ENCODE measurements around the gene AVEN. TPM values are rescaled to one million over a fixed set of nuclear protein-coding genes. Genes with fewer than 3 reads are reported as not detected.

Gene AVEN
- total RNA-seq, 2 donors from 2014 or later: 17.0 to 27.4 TPM

- Mint-ChIP-seq H3K27ac (no peak overlapping the region), H3K27me3 (no peaks in the 10 kb centered on the region), H3K4me3 (no peak overlapping the region), H3K36me3 (no peaks in the 10 kb centered on the region), H3K9me3 (no peaks in the 10 kb centered on the region), H3K4me1 (ENCODE audit: low read depth in 2 of 2) (peaks cover 0 to 4% of the 10 kb centered on the region in 2 donors)
- ATAC-seq (no peak), DNase-seq (ENCODE audit: low spot score) (no peak)
These were observed 79.0 kb downstream of the AVEN start for GRCh38 chr15:33959844-33960548.

- no peaks in the 10 kb centered on the region for H3K27me3 Mint-ChIP-seq
- ATAC-seq (no peak), DNase-seq (ENCODE audit: low spot score) (no peak)
- H3K27ac Mint-ChIP-seq: no peak overlapping the region
- H3K9me3 Mint-ChIP-seq: no peaks in the 10 kb centered on the region
- peaks cover 0 to 4% of the 10 kb centered on the region in 2 donors for H3K4me1 Mint-ChIP-seq (ENCODE audit: low read depth in 2 of 2)
- H3K4me3 Mint-ChIP-seq: no peak overlapping the region
- H3K36me3 Mint-ChIP-seq: no peaks in the 10 kb centered on the region
These were observed 82.6 kb downstream of the AVEN start for GRCh38 chr15:33956397-33956796.

GRCh38 chr15:33955945-33956344 is 83.1 kb downstream of the AVEN start:
- Mint-ChIP-seq H3K9me3 (no peaks in the 10 kb centered on the region), H3K27me3 (no peaks in the 10 kb centered on the region), H3K36me3 (no peaks in the 10 kb centered on the region), H3K4me3 (no peak overlapping the region), H3K4me1 (ENCODE audit: low read depth in 2 of 2) (peaks cover 0 to 4% of the 10 kb centered on the region in 2 donors), H3K27ac (no peak overlapping the region)
- ATAC-seq (no peak), DNase-seq (ENCODE audit: low spot score) (no peak)

GRCh38 chr15:33946152-33946551 is 92.9 kb downstream of the AVEN start:
- DNase-seq (ENCODE audit: low spot score) (no peak), ATAC-seq (no peak)
- no peak overlapping the region for H3K4me3 Mint-ChIP-seq
- H3K4me1 Mint-ChIP-seq (ENCODE audit: low read depth in 2 of 2): peaks cover 6 to 9% of the 10 kb centered on the region in 2 donors
- no peaks in the 10 kb centered on the region for H3K9me3 Mint-ChIP-seq
- no peaks in the 10 kb centered on the region for H3K27me3 Mint-ChIP-seq
- no peak overlapping the region for H3K27ac Mint-ChIP-seq
- peaks cover 5% of the 10 kb centered on the region for H3K36me3 Mint-ChIP-seq

- peaks cover 4 to 7% of the 10 kb centered on the region in 2 donors for H3K4me1 Mint-ChIP-seq (ENCODE audit: low read depth in 2 of 2)
- H3K27ac Mint-ChIP-seq: no peak overlapping the region
- H3K27me3 Mint-ChIP-seq: no peaks in the 10 kb centered on the region
- no peak for DNase-seq (ENCODE audit: low spot score)
- peaks cover 3% of the 10 kb centered on the region for H3K36me3 Mint-ChIP-seq
- no peak overlapping the region for H3K4me3 Mint-ChIP-seq
- no peaks in the 10 kb centered on the region for H3K9me3 Mint-ChIP-seq
- ATAC-seq: no peak
These were observed 97.5 kb downstream of the AVEN start for GRCh38 chr15:33941279-33942063.

- no peaks in the 10 kb centered on the region for H3K27me3 Mint-ChIP-seq
- no peaks in the 10 kb centered on the region for H3K9me3 Mint-ChIP-seq
- no peak overlapping the region for H3K4me3 Mint-ChIP-seq
- DNase-seq (ENCODE audit: low spot score) (no peak), ATAC-seq (no peak)
- H3K4me1 Mint-ChIP-seq (ENCODE audit: low read depth in 2 of 2): no peaks in the 10 kb centered on the region
- H3K27ac Mint-ChIP-seq: no peak overlapping the region
- no peaks in the 10 kb centered on the region for H3K36me3 Mint-ChIP-seq
These were observed 104.1 kb downstream of the AVEN start for GRCh38 chr15:33934921-33935320.

- ATAC-seq (no peak), DNase-seq (ENCODE audit: low spot score) (no peak)
- Mint-ChIP-seq H3K27ac (no peak overlapping the region), H3K4me3 (no peak overlapping the region), H3K4me1 (ENCODE audit: low read depth in 2 of 2) (no peaks in the 10 kb centered on the region), H3K36me3 (no peaks in the 10 kb centered on the region), H3K27me3 (no peaks in the 10 kb centered on the region), H3K9me3 (no peaks in the 10 kb centered on the region)
These were observed 104.6 kb downstream of the AVEN start for GRCh38 chr15:33934396-33934795.

GRCh38 chr15:33932734-33933133 is 106.3 kb downstream of the AVEN start:
- H3K4me1 Mint-ChIP-seq (ENCODE audit: low read depth in 2 of 2): no peaks in the 10 kb centered on the region
- no peaks in the 10 kb centered on the region for H3K36me3 Mint-ChIP-seq
- H3K27me3 Mint-ChIP-seq: no peaks in the 10 kb centered on the region
- no peak overlapping the region for H3K27ac Mint-ChIP-seq
- ATAC-seq (no peak), DNase-seq (ENCODE audit: low spot score) (no peak)
- H3K4me3 Mint-ChIP-seq: no peak overlapping the region
- no peaks in the 10 kb centered on the region for H3K9me3 Mint-ChIP-seq

GRCh38 chr15:33926260-33926659 is 112.7 kb downstream of the AVEN start:
- DNase-seq (ENCODE audit: low spot score) (no peak), ATAC-seq (no peak)
- Mint-ChIP-seq H3K4me1 (ENCODE audit: low read depth in 2 of 2) (no peaks in the 10 kb centered on the region), H3K36me3 (no peaks in the 10 kb centered on the region), H3K27ac (no peak overlapping the region), H3K27me3 (no peaks in the 10 kb centered on the region), H3K9me3 (no peaks in the 10 kb centered on the region), H3K4me3 (no peak overlapping the region)

GRCh38 chr15:33923446-33923845 is 115.6 kb downstream of the AVEN start:
- peaks cover 0 to 2% of the 10 kb centered on the region in 2 donors for H3K4me1 Mint-ChIP-seq (ENCODE audit: low read depth in 2 of 2)
- DNase-seq (ENCODE audit: low spot score) (no peak), ATAC-seq (no peak)
- H3K36me3 Mint-ChIP-seq: no peaks in the 10 kb centered on the region
- no peaks in the 10 kb centered on the region for H3K27me3 Mint-ChIP-seq
- H3K27ac Mint-ChIP-seq: no peak overlapping the region
- no peak overlapping the region for H3K4me3 Mint-ChIP-seq
- no peaks in the 10 kb centered on the region for H3K9me3 Mint-ChIP-seq

- Mint-ChIP-seq H3K36me3 (no peaks in the 10 kb centered on the region), H3K27me3 (no peaks in the 10 kb centered on the region), H3K9me3 (no peaks in the 10 kb centered on the region), H3K27ac (no peak overlapping the region), H3K4me1 (ENCODE audit: low read depth in 2 of 2) (peaks cover 11 to 12% of the 10 kb centered on the region in 2 donors), H3K4me3 (no peak overlapping the region)
- no peak for ATAC-seq
- DNase-seq (ENCODE audit: low spot score): no peak
These were observed 123.2 kb downstream of the AVEN start for GRCh38 chr15:33915571-33916407.

- Mint-ChIP-seq H3K9me3 (no peaks in the 10 kb centered on the region), H3K27me3 (no peaks in the 10 kb centered on the region), H3K4me3 (no peak overlapping the region), H3K27ac (no peak overlapping the region), H3K36me3 (no peaks in the 10 kb centered on the region), H3K4me1 (ENCODE audit: low read depth in 2 of 2) (peaks cover 16% of the 10 kb centered on the region in 2 donors)
- ATAC-seq (no peak), DNase-seq (ENCODE audit: low spot score) (no peak)
These were observed 125.5 kb downstream of the AVEN start for GRCh38 chr15:33913459-33913858.

GRCh38 chr15:33912326-33912725 is 126.7 kb downstream of the AVEN start:
- Mint-ChIP-seq H3K4me1 (ENCODE audit: low read depth in 2 of 2) (peaks cover 16% of the 10 kb centered on the region in 2 donors), H3K36me3 (no peaks in the 10 kb centered on the region), H3K27ac (no peak overlapping the region), H3K27me3 (no peaks in the 10 kb centered on the region), H3K9me3 (no peaks in the 10 kb centered on the region), H3K4me3 (no peak overlapping the region)
- ATAC-seq (no peak), DNase-seq (ENCODE audit: low spot score) (no peak)

GRCh38 chr15:33910741-33911140 is 128.3 kb downstream of the AVEN start:
- no peak overlapping the region for H3K27ac Mint-ChIP-seq
- peaks cover 13 to 16% of the 10 kb centered on the region in 2 donors for H3K4me1 Mint-ChIP-seq (ENCODE audit: low read depth in 2 of 2)
- no peaks in the 10 kb centered on the region for H3K27me3 Mint-ChIP-seq
- no peaks in the 10 kb centered on the region for H3K36me3 Mint-ChIP-seq
- H3K4me3 Mint-ChIP-seq: no peak overlapping the region
- H3K9me3 Mint-ChIP-seq: no peaks in the 10 kb centered on the region
- DNase-seq (ENCODE audit: low spot score): no peak
- ATAC-seq: no peak

Measured in natural killer cell treated with Interleukin-12 subunit alpha and Interleukin-12 subunit beta and Interleukin-15 and Interleukin-18, amount 100 ng/mL, for 72 hours (primary cell).